A549 treated with Hydrocortisone at 1 μM for 4 hours (cell line): ENCODE data around the gene NPIPB6. TPM values are rescaled to one million over a fixed set of nuclear protein-coding genes. Genes with fewer than 3 reads are reported as not detected.

Source experiments
- total RNA-seq: library from RNA; stranded (reverse); fragments of 200-300 nt; extraction: Qiagen RNA extraction; gene quantifications from 5 replicates; pipeline ENCODE4 v1.2.3, GENCODE V29; 2022

The NPIPB6 gene
- total RNA-seq: 1.6 to 2.3 TPM (median 1.9 TPM) in 5 replicates

GRCh38 chr16:28363408-28363807, at the start of gene NPIPB6:
TSS of gene NPIPB6 (minus strand) at chr16:28363508. CDS start at chr16:28362822, 686 bp downstream.

DNA sequence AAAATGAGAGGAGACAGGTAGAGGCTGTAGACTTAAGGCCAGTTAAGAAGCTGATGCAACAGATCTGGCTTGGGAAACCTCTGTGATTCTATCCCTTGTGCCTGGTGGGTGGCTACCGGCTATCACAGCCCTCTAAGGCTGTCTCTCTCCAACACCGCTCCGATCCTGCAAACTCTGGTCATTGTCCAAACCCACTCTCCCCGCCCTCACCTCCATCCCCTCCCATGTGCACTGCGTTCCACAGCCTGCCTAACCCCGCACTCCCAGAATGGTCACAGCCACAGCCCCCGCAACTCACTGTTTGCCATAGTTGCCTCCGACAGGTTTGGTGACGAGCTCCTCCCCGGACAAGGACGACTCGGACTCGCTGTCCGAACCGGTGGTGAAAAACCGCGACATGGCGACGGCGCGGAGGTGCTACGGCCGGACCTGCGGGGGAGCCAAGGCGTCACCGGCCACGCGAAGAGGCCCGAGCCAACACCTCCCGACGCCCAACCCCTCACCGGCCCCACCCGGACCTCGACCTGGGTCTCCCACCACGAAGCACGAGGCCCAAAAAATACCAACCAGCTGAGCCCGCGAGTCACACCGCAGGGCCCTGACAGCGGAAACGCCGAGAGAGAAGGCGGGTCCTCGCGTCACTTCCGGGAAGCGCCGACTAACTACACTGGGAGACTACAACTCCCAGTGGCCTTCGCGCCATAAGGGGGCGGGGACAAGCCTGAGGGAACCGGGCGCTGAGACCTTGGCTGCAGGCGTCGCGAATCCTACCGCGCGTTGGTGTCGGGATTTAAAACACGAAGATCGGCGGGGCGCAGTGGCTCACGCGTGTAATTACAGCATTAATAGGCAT, 40.1 kb upstream of the NPIPB6 start, which contains the start of gene EIF3CL:
Gene EIF3CL (minus strand): TSS at position 622 of the 853 bp plus-strand sequence. CDS start 223 bp downstream, at position 399.

Other genes starting within 250 kb of the NPIPB6 start
- 87.2 to 97.6 TPM (median 96.9 TPM) in 5 replicates for gene XPO6, start 151.5 kb downstream of the NPIPB6 start, total RNA-seq
- 0.22 to 0.32 TPM (median 0.25 TPM) in 5 replicates for gene SBK1, start 71.0 kb downstream of the NPIPB6 start, total RNA-seq
- 68.3 to 86.2 TPM (median 73.4 TPM) in 5 replicates for gene EIF3CL, start 40.3 kb upstream of the NPIPB6 start, total RNA-seq
- 0.17 to 0.46 TPM (median 0.25 TPM) in 4 of 5 replicates, not detected in the other for gene NPIPB7, start 108.8 kb upstream of the NPIPB6 start, total RNA-seq
- 24.1 to 38.1 TPM (median 32.8 TPM) in 5 replicates for gene CLN3, start 128.6 kb upstream of the NPIPB6 start, total RNA-seq
- gene APOBR, start 131.1 kb upstream of the NPIPB6 start, total RNA-seq: 0.05 to 0.09 TPM (median 0.06 TPM) in 5 replicates
- not detected in 5 replicates for gene IL27, start 143.3 kb upstream of the NPIPB6 start, total RNA-seq
- 8.6 to 24.3 TPM (median 16.1 TPM) in 5 replicates for gene NUPR1, start 175.5 kb upstream of the NPIPB6 start, total RNA-seq
- 20.5 to 24.3 TPM (median 22.4 TPM) in 5 replicates for gene SGF29, start 190.4 kb upstream of the NPIPB6 start, total RNA-seq
- gene SULT1A2, start 233.5 kb upstream of the NPIPB6 start, total RNA-seq: 0.06 to 0.12 TPM (median 0.07 TPM) in 4 of 5 replicates, not detected in the other
- 5.2 to 6.5 TPM (median 6.0 TPM) in 5 replicates for gene SULT1A1, start 246.5 kb upstream of the NPIPB6 start, total RNA-seq